ENCODE data around the gene PMM2. TPM values are rescaled to one million over a fixed set of nuclear protein-coding genes. Genes with fewer than 3 reads are reported as not detected.
"Not testable (repeated sequence)": the region's sequence is repeated elsewhere in the genome, so short reads cannot be mapped to it uniquely, and the experiment has no call there.

Gene PMM2
- total RNA-seq, 1 experiment from 2014 or later: 58.4 TPM

GRCh38 chr16:8873866-8874195 lies 76.2 kb downstream of the PMM2 start:
- POLR2A ChIA-PET: interaction anchor here (0.5 to 0.7 kb wide), 3 partner anchors 20 to 89 kb away, joined by 5 to 6 read pairs (median 5); no protein-coding TSS in a partner anchor
- CTCF ChIA-PET: interaction anchor here (0.7 kb wide), 2 partner anchors 11 to 12 kb away, joined by 3 to 4 read pairs; no protein-coding TSS in a partner anchor
- in situ Hi-C loops (cut with HindIII; ENCODE audit: low pct_unique_long_range_greater_than_20kb, low sequenced_read_pairs); H3K27ac ChIP-seq (ENCODE audit: low read length); H3K36me3 ChIP-seq (ENCODE audit: control insufficient read depth, insufficient read depth, low read length); H3K27me3 ChIP-seq (ENCODE audit: control insufficient read depth, insufficient read depth, low read length); H3K4me3 ChIP-seq (ENCODE audit: low read depth in 2 of 2, low read length in 2 of 2); ATAC-seq; DNase-seq (ENCODE audit: low read depth, low spot score); intact Hi-C loops (cut with micrococcal nuclease; ENCODE audit: unreplicated experiment); BruUV-seq (replicated peaks); H3K9me3 ChIP-seq (ENCODE audit: control insufficient read depth, insufficient read depth, low read depth, low read length): not testable (repeated sequence)
- peaks cover 18% of the 10 kb centered on the region for H3K4me1 ChIP-seq (ENCODE audit: control insufficient read depth, insufficient read depth, low read length)
- peak; percentile 28; the same call in 1 of the 2 replicates for TF ChIP-seq CTCF (IDR thresholded peaks at IDR 0.05)

GRCh38 chr16:8874388-8874787 lies 76.7 kb downstream of the PMM2 start:
- no peak for TF ChIP-seq CTCF (IDR thresholded peaks at IDR 0.05)
- TF ChIP-seq TCF7L2 (IDR thresholded peaks at IDR 0.05; ENCODE audit: low read depth, low read length): no peak
- TF ChIP-seq SIN3A (IDR thresholded peaks at IDR 0.05; ENCODE audit: borderline replicate concordance, insufficient read depth, low read depth, low read length): no peak
- TF ChIP-seq POLR2AphosphoS5 (IDR thresholded peaks at IDR 0.05; ENCODE audit: low read depth, low read length): no peak
- no peak for TF ChIP-seq REST (IDR thresholded peaks at IDR 0.05; ENCODE audit: insufficient read depth in 1 of 2, low read depth in 2 of 2, low read length in 1 of 2)
- no peak for ATAC-seq
- H3K4me3 ChIP-seq (ENCODE audit: low read depth in 2 of 2, low read length in 2 of 2): no peak overlapping the region
- POLR2A ChIA-PET: interaction anchor here (0.5 to 0.7 kb wide), 3 partner anchors 19 to 89 kb away, joined by 5 to 6 read pairs (median 5); no protein-coding TSS in a partner anchor
- DNase-seq (ENCODE audit: low read depth, low spot score): no peak
- intact Hi-C loops (cut with micrococcal nuclease; ENCODE audit: unreplicated experiment): no loop called here
- H3K9me3 ChIP-seq (ENCODE audit: control insufficient read depth, insufficient read depth, low read depth, low read length): no peaks in the 10 kb centered on the region
- in situ Hi-C loops (cut with HindIII; ENCODE audit: low pct_unique_long_range_greater_than_20kb, low sequenced_read_pairs): no loop called here
- no TSS peak for BruUV-seq (replicated peaks)
- H3K36me3 ChIP-seq (ENCODE audit: control insufficient read depth, insufficient read depth, low read length): no peaks in the 10 kb centered on the region
- H3K4me1 ChIP-seq (ENCODE audit: control insufficient read depth, insufficient read depth, low read length): peaks cover 16% of the 10 kb centered on the region
- no peak overlapping the region for H3K27ac ChIP-seq (ENCODE audit: low read length)
- CTCF ChIA-PET: interaction anchor here (0.6 to 0.7 kb wide), 3 partner anchors 10 to 265 kb away, joined by 4 to 6 read pairs (median 5); no protein-coding TSS in a partner anchor
- no peaks in the 10 kb centered on the region for H3K27me3 ChIP-seq (ENCODE audit: control insufficient read depth, insufficient read depth, low read length)

- H3K27ac ChIP-seq (ENCODE audit: low read length); H3K9me3 ChIP-seq (ENCODE audit: control insufficient read depth, insufficient read depth, low read depth, low read length); in situ Hi-C loops (cut with HindIII; ENCODE audit: low pct_unique_long_range_greater_than_20kb, low sequenced_read_pairs); H3K27me3 ChIP-seq (ENCODE audit: control insufficient read depth, insufficient read depth, low read length); POLR2A ChIA-PET; H3K4me3 ChIP-seq (ENCODE audit: low read depth in 2 of 2, low read length in 2 of 2); DNase-seq (ENCODE audit: low read depth, low spot score); ATAC-seq; BruUV-seq (replicated peaks); H3K36me3 ChIP-seq (ENCODE audit: control insufficient read depth, insufficient read depth, low read length); intact Hi-C loops (cut with micrococcal nuclease; ENCODE audit: unreplicated experiment); CTCF ChIA-PET: not testable (repeated sequence)
- peaks cover 11% of the 10 kb centered on the region for H3K4me1 ChIP-seq (ENCODE audit: control insufficient read depth, insufficient read depth, low read length)
Observed at GRCh38 chr16:8875317-8875716, 77.7 kb downstream of the PMM2 start.
